Occipital lobe (tissue), 2 donors: ENCODE measurements around the gene MAGI1. TPM values are rescaled to one million over a fixed set of nuclear protein-coding genes. Genes with fewer than 3 reads are reported as not detected.

Source experiments
- DNase-seq: peaks from one replicate; lab custom pipeline; 2025; lab: John Stamatoyannopoulos, UW
- total RNA-seq: library from RNA; depleted of rRNA; stranded (reverse); fragments of >200 nt; gene quantifications from one replicate; pipeline ENCODE4 v1.2.3, GENCODE V29; 2014

Gene MAGI1
- total RNA-seq, 1 donor from 2014 or later, result 49.4 TPM

GRCh38 chr3:65807225-65807624 is 231.5 kb downstream of the MAGI1 start:
- no peak for DNase-seq

GRCh38 chr3:65806600-65806999 is 232.1 kb downstream of the MAGI1 start:
- DNase-seq, result no peak

- no peak for DNase-seq
Observed at GRCh38 chr3:65796676-65797075, 242.0 kb downstream of the MAGI1 start.

- no peak for DNase-seq
Observed at GRCh38 chr3:65795166-65795565, 243.6 kb downstream of the MAGI1 start.

GRCh38 chr3:65793495-65794200 is 245.1 kb downstream of the MAGI1 start:
- DNase-seq, result no peak

DNA sequence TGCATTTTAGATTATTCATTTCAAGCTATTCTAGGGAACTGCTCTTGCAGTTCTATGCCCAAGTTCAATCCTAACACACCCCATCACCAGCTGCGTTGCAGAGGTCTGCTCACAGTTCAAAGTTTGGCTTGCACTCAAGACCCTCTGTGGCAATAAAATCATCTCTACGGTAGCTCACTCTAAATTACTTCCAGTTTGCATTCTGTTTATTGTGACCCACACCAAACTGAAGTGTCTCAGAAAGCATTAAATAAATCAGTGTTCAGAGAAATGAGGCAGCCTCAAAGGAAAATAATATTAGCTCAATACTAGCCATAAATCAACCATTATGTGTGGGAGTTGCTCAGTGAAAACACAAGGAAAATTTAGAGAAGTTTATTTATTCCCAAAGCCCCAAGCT is 250.3 kb downstream of the MAGI1 start:
- no peak for DNase-seq

DNA sequence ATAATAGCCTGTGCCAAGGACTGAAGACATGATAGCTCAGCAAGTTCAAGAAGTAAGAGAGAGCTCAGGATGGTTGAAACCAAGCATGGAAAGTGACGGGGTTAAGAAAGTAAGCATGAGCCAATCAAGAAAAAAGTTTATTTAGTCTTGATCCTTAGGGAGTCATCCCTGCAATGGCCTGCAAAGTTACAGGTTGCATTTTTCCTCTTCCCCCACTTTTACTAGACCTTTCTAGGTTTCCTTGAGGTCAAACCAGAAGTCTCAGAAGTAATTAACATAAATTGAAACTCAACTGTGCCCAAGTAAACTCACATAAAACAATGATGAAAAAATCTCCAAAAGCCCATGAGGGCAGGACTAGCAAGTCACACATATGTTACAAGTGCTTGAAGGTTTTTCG is 250.9 kb downstream of the MAGI1 start:
- no peak for DNase-seq

GRCh38 chr3:65787340-65787739 is 251.4 kb downstream of the MAGI1 start:
- no peak for DNase-seq

- DNase-seq, result no peak
Observed at GRCh38 chr3:65786890-65787289, 251.8 kb downstream of the MAGI1 start.

- no peak for DNase-seq
Observed at GRCh38 chr3:65785065-65785645, 253.6 kb downstream of the MAGI1 start.

GRCh38 chr3:65783117-65783516 is 255.6 kb downstream of the MAGI1 start:
- DNase-seq, result no peak

DNA sequence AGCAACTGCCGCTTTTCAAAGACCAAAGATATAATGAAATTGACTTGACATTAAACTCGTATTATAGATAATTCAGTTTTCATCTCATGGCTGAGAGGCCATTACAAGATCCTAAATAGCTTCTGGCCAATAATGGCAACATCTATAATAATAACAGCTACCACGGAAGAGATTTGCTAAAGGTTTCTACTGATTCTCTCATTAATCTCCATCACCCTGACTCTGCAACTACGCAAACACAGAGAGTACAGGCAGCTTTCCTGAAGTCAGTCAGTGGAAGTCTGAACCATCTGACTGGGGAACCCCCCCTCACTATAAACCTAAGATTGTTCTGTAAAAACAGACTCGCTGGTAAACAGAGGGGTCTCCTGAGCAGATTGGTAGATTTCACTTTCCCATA is 257.1 kb downstream of the MAGI1 start:
- no peak for DNase-seq

DNA sequence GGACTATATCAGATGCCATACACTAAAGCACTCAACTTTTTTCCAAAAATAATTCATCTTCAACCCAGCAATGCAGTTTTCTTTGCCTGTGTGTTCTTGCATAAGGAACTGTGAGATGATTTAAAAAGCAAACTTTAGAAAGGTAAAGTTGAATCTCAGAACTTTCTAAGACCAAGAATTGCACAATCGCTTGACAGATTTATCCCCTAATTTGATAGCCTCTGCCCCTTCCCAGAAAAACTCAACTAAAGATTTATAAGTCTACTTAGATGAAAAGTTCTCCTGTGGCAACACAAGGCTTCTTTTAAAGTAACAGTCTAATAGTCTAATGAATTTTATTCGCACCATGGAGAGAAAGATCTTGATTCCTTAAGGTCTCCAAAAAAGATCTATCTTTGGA is 259.3 kb downstream of the MAGI1 start:
- no peak for DNase-seq

GRCh38 chr3:65778968-65779367 is 259.8 kb downstream of the MAGI1 start:
- DNase-seq, result no peak

DNA sequence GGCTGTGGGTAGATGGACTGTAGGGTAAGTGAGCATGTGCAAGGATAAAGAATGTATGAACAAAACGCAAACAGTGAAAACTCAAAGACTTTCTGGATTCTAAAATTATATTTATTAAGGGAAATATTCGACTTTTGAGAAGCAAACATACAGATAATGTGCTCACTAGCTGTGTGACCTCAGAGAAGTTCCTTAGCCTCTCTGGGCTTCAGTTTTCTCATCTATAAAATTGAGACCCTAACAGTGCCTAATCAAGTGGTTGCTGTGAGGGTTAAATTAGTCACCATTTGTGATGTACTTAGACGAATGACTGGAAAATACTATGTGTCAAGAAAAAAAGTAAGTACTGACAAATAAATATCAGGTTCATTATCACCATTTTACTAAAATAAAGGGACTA is 261.7 kb downstream of the MAGI1 start:
- DNase-seq, result no peak

DNA sequence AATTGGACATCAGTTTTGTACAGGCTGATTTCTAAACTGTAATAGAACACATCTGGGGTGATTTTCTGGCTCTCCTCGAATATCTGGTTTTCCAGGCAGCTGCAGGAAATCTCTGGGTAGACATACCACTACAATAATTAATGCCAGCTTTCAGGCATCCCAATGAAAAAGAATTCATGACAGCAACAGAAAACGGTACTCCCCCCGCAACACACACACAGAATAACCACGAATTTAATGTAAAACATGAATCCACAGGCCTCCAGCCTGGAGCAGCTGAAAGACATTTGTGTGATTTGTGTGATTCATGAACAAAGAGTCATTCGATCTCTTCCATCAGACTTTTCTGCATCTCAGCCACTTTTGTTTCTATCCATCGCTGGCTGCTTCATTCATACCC is 262.2 kb downstream of the MAGI1 start:
- DNase-seq, result no peak

DNA sequence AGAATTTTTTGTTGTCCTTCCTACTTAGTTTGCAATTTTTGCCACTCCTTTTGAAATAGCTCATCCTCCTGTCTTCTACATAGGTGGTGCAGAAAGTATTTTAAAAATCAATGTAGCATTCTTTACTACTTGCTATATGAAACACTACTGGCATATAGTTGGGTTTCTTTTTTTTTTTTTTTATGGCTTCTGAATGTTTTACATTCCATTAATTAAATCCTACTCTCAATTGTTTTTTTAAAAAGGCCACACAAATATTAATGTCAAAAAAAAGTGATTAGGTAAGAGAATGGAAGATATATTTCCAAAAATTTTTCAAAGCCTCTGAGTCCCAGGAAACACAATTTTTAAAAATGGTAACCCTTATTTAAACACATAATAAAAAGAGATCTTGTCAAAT is 262.6 kb downstream of the MAGI1 start:
- no peak for DNase-seq

- no peak for DNase-seq
Observed at GRCh38 chr3:65772758-65773157, 266.0 kb downstream of the MAGI1 start.

- no peak for DNase-seq
Observed at GRCh38 chr3:65767551-65767950, 271.2 kb downstream of the MAGI1 start.

- DNase-seq, result no peak
Observed at GRCh38 chr3:65762235-65762580, 276.5 kb downstream of the MAGI1 start.

DNA sequence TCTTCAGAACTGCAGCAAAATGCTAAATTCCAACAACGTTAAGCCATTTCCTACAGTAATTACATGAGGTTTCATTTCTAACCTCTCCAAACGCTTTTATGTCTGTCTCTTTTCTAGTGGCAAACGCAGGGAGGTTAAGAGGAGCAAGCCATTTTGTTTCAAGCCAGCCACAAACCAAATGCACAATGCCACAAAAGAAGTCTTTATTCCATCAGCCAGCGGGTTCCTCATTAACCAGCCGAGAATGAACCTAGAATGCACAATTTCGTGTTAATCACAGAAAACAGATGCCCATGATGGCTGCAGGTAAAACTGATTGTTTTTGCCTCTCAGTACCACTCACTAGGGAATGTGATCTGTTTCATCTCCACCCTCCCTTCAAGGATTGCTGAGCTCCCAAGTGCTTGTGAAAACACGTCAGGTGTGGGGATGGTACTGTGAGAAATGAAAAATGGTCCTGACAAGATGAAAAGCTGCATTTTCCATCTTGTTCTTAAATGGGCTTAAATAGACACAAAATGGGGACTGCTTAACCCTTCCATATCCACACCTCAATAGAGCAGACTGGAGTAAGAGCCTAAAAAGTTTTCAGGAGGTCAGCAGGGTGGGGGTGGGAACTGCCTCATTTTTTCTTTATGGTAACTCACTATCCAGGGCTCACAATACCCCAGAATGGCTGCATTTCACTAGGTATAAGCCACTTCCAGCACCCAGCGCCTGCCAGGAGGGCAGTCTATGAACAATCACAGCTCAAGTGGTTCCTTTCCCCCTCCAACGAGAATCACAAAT is 277.1 kb downstream of the MAGI1 start:
- DNase-seq, result no peak

- DNase-seq, result no peak
Observed at GRCh38 chr3:65758876-65759598, 279.7 kb downstream of the MAGI1 start.
